HepG2 (cell line): ENCODE results near the gene DNM3. TPM values are rescaled to one million over a fixed set of nuclear protein-coding genes. Genes with fewer than 3 reads are reported as not detected.

Experiments used
- ATAC-seq: fragments of 200-7000 bp; cut with Tn5 transposase; 3 replicates; pipeline ENCODE4 v1.9.1; 2020; ENCODE audit warnings: mild to moderate bottlenecking, moderate library complexity
- BruUV-seq: library from RNA; stranded (reverse); fragments of 400-500 nt; replicated peaks from 2 replicates; lab custom pipeline; 2021; lab: Mats Ljungman, UMichigan
- CTCF ChIA-PET: fragments of 300-600 bp; formaldehyde crosslinking; extraction: SDS; loops from one replicate; lab custom pipeline; 2021; ENCODE audit warnings: low total read pairs, inconsistent platforms, low intra/inter-chr PET ratio; lab: Yijun Ruan, JAX
- POLR2A ChIA-PET: fragments of 350-600 bp; sonication (Branson Sonifier 250); formaldehyde crosslinking; loops from one replicate; lab custom pipeline; 2020; ENCODE audit warnings: antibody characterized with exemption, inconsistent platforms; lab: Yijun Ruan, JAX
- DNase-seq: peaks from one replicate; pipeline ENCODE4 v3.0.0-alpha.2; 2015; ENCODE audit warnings: low spot score
- FAIRE-seq: peaks from 3 replicates; lab custom pipeline; 2011; peaks lifted over from hg19 to GRCh38; lab: Jason Lieb, UNC
- H2AFZ ChIP-seq: one replicate; pipeline ENCODE4 v1.6.1; 2011; ENCODE audit warnings: low read length, inconsistent platforms
- H3K27ac ChIP-seq: fragments of 300-600 bp; 3 replicates; pipeline ENCODE4 v1.8.0; 2011; ENCODE audit warnings: mixed run types, mild to moderate bottlenecking, mixed read lengths, low read length, inconsistent platforms; ENCODE audit not compliant: insufficient read depth; ENCODE audit errors: extremely low read length
- H3K27me3 ChIP-seq, 2 experiments: fragments of 200-600 bp in 1 of 2; 2 replicates in 1 of 2; 3 replicates in 1 of 2; pipeline versions ENCODE4 v1.6.0 to v1.8.0; 2011; ENCODE audit warnings: low read length in 2 of 2, mild to moderate bottlenecking in 2 of 2, moderate library complexity in 2 of 2, inconsistent platforms in 1 of 2; ENCODE audit not compliant: insufficient read depth in 2 of 2, control insufficient read depth in 1 of 2
- H3K36me3 ChIP-seq, 2 experiments: fragments of 200-600 bp in 1 of 2; replicated peaks in 1 of 2; 2 replicates in 1 of 2; 3 replicates in 1 of 2; pipeline versions ENCODE4 v1.5.1 to v1.8.0; 2011; ENCODE audit warnings: low read length in 2 of 2, inconsistent platforms in 1 of 2; ENCODE audit not compliant: insufficient read depth in 2 of 2, control insufficient read depth in 1 of 2
- H3K4me1 ChIP-seq: 2 replicates; pipeline ENCODE4 v1.5.1; 2012; ENCODE audit warnings: low read length, inconsistent platforms; ENCODE audit not compliant: insufficient read depth
- H3K4me2 ChIP-seq: 2 replicates; pipeline ENCODE4 v1.6.0; 2011; ENCODE audit warnings: low read depth, low read length, inconsistent platforms
- H3K4me3 ChIP-seq, 3 experiments: fragments of 200-600 bp in 1 of 3; sonication (generic), shearing (Covaris generic) in 1 of 3; replicated peaks in 1 of 3; 2 replicates each; pipeline ENCODE4 v1.5.1; 2011 to 2016; ENCODE audit warnings: low read length in 3 of 3, inconsistent platforms in 2 of 3, low read depth in 2 of 3, mild to moderate bottlenecking in 2 of 3, control low read depth in 1 of 3, mixed read lengths in 1 of 3; ENCODE audit not compliant: insufficient read depth in 1 of 3
- H3K79me2 ChIP-seq: one replicate; pipeline ENCODE4 v1.6.1; 2011; ENCODE audit warnings: low read length, inconsistent platforms; ENCODE audit not compliant: insufficient read depth
- H3K9ac ChIP-seq: 2 replicates; pipeline ENCODE4 v1.6.0; 2011; ENCODE audit warnings: mild to moderate bottlenecking, low read depth, low read length, inconsistent platforms; ENCODE audit not compliant: insufficient read depth
- H3K9me3 ChIP-seq: 2 replicates; pipeline ENCODE4 v1.5.1; 2012; ENCODE audit warnings: mild to moderate bottlenecking, low read length
- H4K20me1 ChIP-seq: 2 replicates; pipeline ENCODE4 v1.6.0; 2011; ENCODE audit warnings: inconsistent platforms, mild to moderate bottlenecking, low read length, moderate library complexity; ENCODE audit not compliant: insufficient read depth
- EP300 ChIP-seq, 3 experiments: sonication (generic) in 1 of 3; formaldehyde crosslinking in 1 of 3; IDR thresholded peaks; 2 replicates each; pipeline versions ENCODE4 v1.5.1 to v1.6.1; 2011 to 2020; ENCODE audit warnings: low read depth in 2 of 3, low read length in 2 of 3, borderline replicate concordance in 1 of 3, improper control_type of control experiment in 1 of 3, mild to moderate bottlenecking in 1 of 3, missing genetic modification reagents in 1 of 3, moderate library complexity in 1 of 3
- GTF3A ChIP-seq: sonication (generic); formaldehyde crosslinking; conservative IDR thresholded peaks from 2 replicates; pipeline ENCODE4 v1.4.0; 2020; ENCODE audit warnings: mild to moderate bottlenecking, missing genetic modification reagents
- HNF1B ChIP-seq: sonication (generic); formaldehyde crosslinking; IDR thresholded peaks from 2 replicates; pipeline ENCODE4 v1.5.1; 2020; ENCODE audit warnings: mild to moderate bottlenecking, moderate library complexity, missing genetic modification reagents
- HOXA9 ChIP-seq: sonication (generic); formaldehyde crosslinking; IDR thresholded peaks from 2 replicates; pipeline ENCODE4 v1.8.1; 2022; ENCODE audit warnings: missing genetic modification reagents, mild to moderate bottlenecking, moderate library complexity, borderline replicate concordance
- KLF16 ChIP-seq, 2 experiments: sonication (generic) in 1 of 2; formaldehyde crosslinking in 1 of 2; IDR thresholded peaks; 2 replicates each; pipeline versions ENCODE4 v1.6.1 to v1.8.0; 2016 to 2023; ENCODE audit warnings: missing genetic modification reagents in 2 of 2, missing compliant biosample characterization in 1 of 2
- RORA ChIP-seq: sonication (generic); formaldehyde crosslinking; IDR thresholded peaks from 2 replicates; pipeline ENCODE4 v1.5.0; 2020; ENCODE audit warnings: mild to moderate bottlenecking, missing genetic modification reagents, moderate library complexity
- TOPORS ChIP-seq: sonication (generic); formaldehyde crosslinking; IDR thresholded peaks from 2 replicates; pipeline ENCODE4 v1.8.0; 2023; ENCODE audit warnings: mild to moderate bottlenecking, missing genetic modification reagents
- ZMYM4 ChIP-seq: sonication (generic); formaldehyde crosslinking; IDR thresholded peaks from 2 replicates; pipeline ENCODE4 v1.8.1; 2023; ENCODE audit warnings: mild to moderate bottlenecking, missing genetic modification reagents
- ZNF331 ChIP-seq: sonication (generic); formaldehyde crosslinking; IDR thresholded peaks from 2 replicates; pipeline ENCODE4 v1.4.0; 2020; ENCODE audit warnings: missing genetic modification reagents
- ZNF367 ChIP-seq: sonication (generic); formaldehyde crosslinking; IDR thresholded peaks from 2 replicates; pipeline ENCODE4 v1.4.0; 2020; ENCODE audit warnings: missing genetic modification reagents, borderline replicate concordance
- ZNF382 ChIP-seq: sonication (generic); formaldehyde crosslinking; IDR thresholded peaks from 2 replicates; pipeline ENCODE4 v1.5.0; 2020; ENCODE audit warnings: missing genetic modification reagents, mild to moderate bottlenecking, borderline replicate concordance
- ZNF577 ChIP-seq: sonication (generic); formaldehyde crosslinking; IDR thresholded peaks from 2 replicates; pipeline ENCODE4 v1.4.0; 2020; ENCODE audit warnings: mild to moderate bottlenecking, low read depth, missing genetic modification reagents, borderline replicate concordance
- ZSCAN29 ChIP-seq: sonication (generic); formaldehyde crosslinking; conservative IDR thresholded peaks from 2 replicates; pipeline ENCODE4 v1.4.0; 2020; ENCODE audit warnings: mild to moderate bottlenecking, missing genetic modification reagents
- WGBS: methylation state at CpG from one replicate; pipeline ENCODE4 v1.1.6; 2017; ENCODE audit warnings: low lambda C conversion rate; 5-methylcytosine and 5-hydroxymethylcytosine counted together
- in situ Hi-C: cut with HindIII; loops from 2 replicates; pipeline ENCODE4 v1.10.0; 2017; ENCODE audit warnings: low pct_unique_long_range_greater_than_20kb; ENCODE audit not compliant: extremely low pct_ligation_motif_present
- intact Hi-C: fragments of 100-400 bp; cut with micrococcal nuclease; formaldehyde crosslinking; loops from one replicate; pipeline ENCODE4 v1.10.0; 2022; ENCODE audit not compliant: unreplicated experiment
- polyA plus RNA-seq, 8 experiments: library from polyadenylated mRNA; depleted of rRNA in 3 of 8; stranded (reverse) in 7 of 8; unstranded in 1 of 8; fragments of >200 nt; fragmentation: Illumina TruSeq in 4 of 8; extraction: Trizol in 4 of 8; gene quantifications; 2 replicates each; pipeline versions ENCODE4 v1.2.1 to v1.2.3, GENCODE V29; 2011 to 2016; ENCODE audit warnings: low read depth in 4 of 8, missing spikeins in 1 of 8, mixed read lengths in 1 of 8; ENCODE audit not compliant: insufficient read depth in 1 of 8
- total RNA-seq, 5 experiments: library from RNA; depleted of rRNA; stranded (reverse); fragments of >200 nt; fragmentation: Illumina TruSeq; extraction: Trizol; gene quantifications; 2 replicates each; pipeline ENCODE4 v1.2.3, GENCODE V29; 2016; ENCODE audit warnings: low read depth in 1 of 5

The DNM3 gene
- total and polyA plus RNA-seq, 2 of the 13 experiments (the other 11 are each of a cell fraction or from before 2014, with no cell fraction given) = 0.05 TPM; not detected in 1

GRCh38 chr1:172277275-172277674 is 436.0 kb downstream of the DNM3 start:
- no peaks in the 10 kb centered on the region for H3K79me2 ChIP-seq
- ATAC-seq (no peak), FAIRE-seq (no peak), DNase-seq (no peak)
- no peaks in the 10 kb centered on the region for H4K20me1 ChIP-seq
- ChIA-PET CTCF (no interaction called here), POLR2A (no interaction called here)
- in situ Hi-C loops (no loop called here), intact Hi-C loops (no loop called here)
- H2AFZ ChIP-seq = no peak overlapping the region
- no peak overlapping the region for H3K4me2 ChIP-seq
- no peak overlapping the region for H3K4me3 ChIP-seq
- H3K4me1 ChIP-seq = no peaks in the 10 kb centered on the region
- no TSS peak for BruUV-seq
- H3K9me3 ChIP-seq = no peaks in the 10 kb centered on the region
- 0% methylated on average over 1 of the region's 1 CpG for WGBS
- no peaks in the 10 kb centered on the region for H3K36me3 ChIP-seq
- H3K9ac ChIP-seq = no peak overlapping the region
- H3K27ac ChIP-seq = no peak overlapping the region
- H3K27me3 ChIP-seq = no peaks in the 10 kb centered on the region
- TF ChIP-seq RORA (no peak), EP300 (IDR thresholded peaks at IDR 0.05; ENCODE audit: low read depth in 2 of 2, low read length in 2 of 2) (no peak), EP300 (CRISPR knock-in tag; IDR thresholded peaks at IDR 0.05; ENCODE audit: borderline replicate concordance) (no peak), HOXA9 (CRISPR knock-in tag) (no peak), ZSCAN29 (CRISPR knock-in tag) (no peak), ZNF382 (CRISPR knock-in tag) (no peak), GTF3A (no peak), ZMYM4 (CRISPR knock-in tag) (no peak), HNF1B (CRISPR knock-in tag) (no peak), KLF16 (CRISPR knock-in tag; IDR thresholded peaks at IDR 0.05) (no peak), ZNF367 (no peak), TOPORS (no peak), ZNF331 (no peak), ZNF577 (CRISPR knock-in tag) (no peak)
- TF ChIP-seq, all 625 proteins: peak for 0
